ENCODE measurements around the gene GPC6.

Gene GPC6

GRCh38 chr13:93552596-93552995, 326.0 kb downstream of the GPC6 start:
- TF ChIP-seq CTCF (IDR thresholded peaks at IDR 0.05; ENCODE audit: extremely low read depth, insufficient read depth, missing control alignments), result no peak
- in situ Hi-C loops (cut with MboI; ENCODE audit: low pct_unique_long_range_greater_than_20kb, low sequenced_read_pairs, unreplicated experiment), result no loop called here
- no peak for DNase-seq (ENCODE audit: low spot score)

- in situ Hi-C loops (cut with MboI; ENCODE audit: low pct_unique_long_range_greater_than_20kb, low sequenced_read_pairs, unreplicated experiment), result no loop called here
- no peak for TF ChIP-seq CTCF (IDR thresholded peaks at IDR 0.05; ENCODE audit: extremely low read depth, insufficient read depth, missing control alignments)
- no peak for DNase-seq (ENCODE audit: low spot score)
Measured at GRCh38 chr13:93554514-93554913, 327.9 kb downstream of the GPC6 start.

GRCh38 chr13:93558637-93559036, 332.0 kb downstream of the GPC6 start:
- TF ChIP-seq CTCF (IDR thresholded peaks at IDR 0.05; ENCODE audit: extremely low read depth, insufficient read depth, missing control alignments), result no peak
- in situ Hi-C loops (cut with MboI; ENCODE audit: low pct_unique_long_range_greater_than_20kb, low sequenced_read_pairs, unreplicated experiment), result no loop called here
- DNase-seq (ENCODE audit: low spot score), result no peak

GRCh38 chr13:93559718-93560117, 333.1 kb downstream of the GPC6 start:
- no peak for TF ChIP-seq CTCF (IDR thresholded peaks at IDR 0.05; ENCODE audit: extremely low read depth, insufficient read depth, missing control alignments)
- no peak for DNase-seq (ENCODE audit: low spot score)
- in situ Hi-C loops (cut with MboI; ENCODE audit: low pct_unique_long_range_greater_than_20kb, low sequenced_read_pairs, unreplicated experiment), result no loop called here

- in situ Hi-C loops (cut with MboI; ENCODE audit: low pct_unique_long_range_greater_than_20kb, low sequenced_read_pairs, unreplicated experiment), result no loop called here
- no peak for DNase-seq (ENCODE audit: low spot score)
- TF ChIP-seq CTCF (IDR thresholded peaks at IDR 0.05; ENCODE audit: extremely low read depth, insufficient read depth, missing control alignments), result no peak
Measured at GRCh38 chr13:93561576-93562225, 335.1 kb downstream of the GPC6 start.

- no peak for TF ChIP-seq CTCF (IDR thresholded peaks at IDR 0.05; ENCODE audit: extremely low read depth, insufficient read depth, missing control alignments)
- DNase-seq (ENCODE audit: low spot score), result no peak
- in situ Hi-C loops (cut with MboI; ENCODE audit: low pct_unique_long_range_greater_than_20kb, low sequenced_read_pairs, unreplicated experiment), result no loop called here
Measured at GRCh38 chr13:93562676-93563075, 336.1 kb downstream of the GPC6 start.
